ENCODE results near the gene CDK15.
"Not testable (repeated sequence)": the region's sequence is repeated elsewhere in the genome, so short reads cannot be mapped to it uniquely, and the experiment has no call there.

The CDK15 gene

DNA sequence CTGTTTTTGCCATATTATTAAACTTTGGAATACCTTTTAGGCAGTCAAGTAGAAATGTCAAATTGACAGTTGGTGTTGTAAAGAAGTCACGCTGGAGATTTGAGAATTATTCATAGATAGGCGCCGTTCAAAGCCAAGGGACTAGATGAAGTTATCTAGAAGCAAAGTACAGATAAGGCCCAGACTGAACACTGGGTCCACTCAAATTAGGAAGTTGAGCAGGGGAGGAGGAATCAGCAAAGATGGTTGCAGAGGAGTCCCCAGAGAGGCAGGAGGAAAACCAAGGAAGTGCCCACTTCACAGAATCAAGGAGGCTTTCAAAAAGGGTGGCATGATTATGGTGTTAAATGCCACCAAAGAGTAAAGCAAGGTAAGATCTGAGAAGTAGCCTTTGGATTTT lies 16.0 kb upstream of the CDK15 start:
- no peak for DNase-seq

DNA sequence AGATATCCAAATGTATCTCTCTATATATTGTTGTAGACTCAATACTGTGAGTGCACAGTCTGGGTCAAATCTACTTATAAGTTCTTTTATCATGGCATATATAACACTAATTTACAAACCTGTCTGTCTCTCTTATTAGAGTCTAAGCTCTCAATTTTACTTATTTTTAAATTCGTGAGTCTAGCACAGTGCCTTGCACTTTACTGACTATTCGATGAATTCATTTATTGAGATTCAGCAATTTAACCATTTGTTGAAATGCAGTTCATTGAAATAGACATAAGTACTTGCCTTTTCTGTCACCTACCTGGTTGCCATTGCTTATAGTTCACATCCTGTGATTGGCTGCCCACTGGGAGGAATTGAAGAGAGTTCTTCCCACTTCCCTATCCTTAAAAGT lies 15.3 kb upstream of the CDK15 start:
- no peak for DNase-seq

DNA sequence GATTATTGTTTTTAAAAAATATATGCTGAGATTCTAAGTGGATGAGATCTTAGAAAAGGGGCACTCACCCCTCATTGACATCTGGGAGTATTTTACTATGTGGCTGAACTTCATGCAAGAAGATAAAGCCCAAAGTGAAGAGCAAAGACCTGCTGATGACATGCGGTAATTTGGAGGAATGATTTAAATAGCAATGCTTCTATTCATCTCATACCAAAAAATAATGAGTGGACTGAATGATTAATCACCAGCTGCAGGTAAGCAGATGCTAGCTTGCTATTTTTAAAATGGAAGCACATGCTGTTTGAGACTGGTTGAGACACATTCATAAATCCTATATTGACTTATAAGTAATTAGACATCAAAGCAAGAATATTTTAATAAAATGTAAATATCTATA lies 12.7 kb upstream of the CDK15 start:
- no peak for DNase-seq

DNA sequence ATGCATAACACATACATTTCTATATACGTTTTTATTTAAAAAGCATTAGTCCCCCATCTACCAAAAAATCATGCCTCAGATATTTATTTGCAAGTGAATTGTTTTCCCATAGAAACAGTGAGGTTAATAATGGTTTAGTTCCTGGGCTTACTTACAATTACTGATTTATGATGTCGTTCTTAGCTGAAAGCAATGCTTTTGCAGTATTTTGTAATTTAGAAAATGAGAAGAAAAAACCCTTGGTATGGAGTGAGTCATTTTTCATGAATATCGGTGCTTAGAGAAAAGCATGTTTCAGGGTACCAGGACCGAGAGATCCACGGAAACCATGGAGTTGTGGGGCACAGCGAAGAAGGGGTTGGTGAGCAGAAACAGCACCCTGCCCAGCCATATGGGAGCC lies 12.0 kb upstream of the CDK15 start:
- no peak for DNase-seq

DNA sequence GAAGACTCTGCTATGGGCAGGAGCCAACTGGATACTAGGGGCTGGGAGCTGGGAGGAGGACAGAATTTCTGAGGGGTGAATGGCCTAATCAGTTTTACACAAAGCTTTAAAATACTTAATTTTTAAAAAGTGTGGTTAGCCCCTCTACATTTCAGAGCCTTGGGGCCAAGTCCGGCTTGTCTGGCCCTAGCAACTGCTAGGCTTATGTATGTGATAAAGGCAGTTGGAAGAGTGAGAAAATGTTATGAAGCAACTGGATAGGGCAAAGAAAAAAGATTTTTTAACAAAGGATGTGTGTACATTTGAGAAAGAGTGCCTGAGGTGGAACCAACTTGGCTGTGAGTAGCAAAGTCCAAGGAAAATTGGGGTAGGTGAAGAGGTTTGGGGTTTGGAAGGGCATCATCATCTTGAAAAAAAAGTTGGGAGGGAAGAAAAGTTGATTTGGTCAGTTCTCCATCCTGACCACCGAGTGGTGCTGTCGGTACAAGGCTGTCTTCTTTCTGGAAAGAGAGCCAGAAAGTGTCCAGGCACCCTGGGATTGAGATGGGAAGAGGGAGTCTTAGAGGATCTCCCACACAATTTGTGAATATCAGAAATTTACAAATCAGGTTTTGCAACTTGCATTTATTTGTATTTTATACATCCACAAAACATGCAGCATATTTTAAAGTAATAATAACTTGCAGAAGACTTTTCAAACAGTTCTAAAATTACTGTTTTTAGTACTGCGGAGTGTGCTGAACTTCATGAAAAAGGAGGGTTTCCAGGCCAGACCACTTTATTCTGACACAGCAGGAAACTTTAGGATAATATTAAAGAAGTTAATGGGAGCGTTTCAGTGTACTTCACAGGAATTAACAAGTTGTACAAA lies 10.5 kb upstream of the CDK15 start:
- no peak for DNase-seq

DNA sequence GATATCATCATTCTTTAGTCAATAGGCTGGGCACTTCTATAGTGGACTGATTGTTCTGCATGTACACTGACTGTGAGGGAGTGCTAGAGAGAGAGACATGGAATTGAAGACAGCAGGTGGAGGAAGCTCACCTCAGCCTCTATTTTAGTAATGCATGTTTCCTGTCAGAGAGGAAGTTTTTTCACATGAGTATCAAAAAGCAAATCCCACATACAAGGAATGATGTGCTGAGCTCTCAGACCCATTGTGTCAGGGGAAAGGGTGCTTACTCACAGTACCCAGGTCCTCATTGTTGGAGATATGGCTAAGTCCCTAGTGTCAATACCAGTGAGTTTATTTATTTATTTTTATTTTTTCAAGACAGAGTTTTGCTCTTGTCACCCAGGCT lies 9.9 kb upstream of the CDK15 start:
- DNase-seq, result no peak

DNA sequence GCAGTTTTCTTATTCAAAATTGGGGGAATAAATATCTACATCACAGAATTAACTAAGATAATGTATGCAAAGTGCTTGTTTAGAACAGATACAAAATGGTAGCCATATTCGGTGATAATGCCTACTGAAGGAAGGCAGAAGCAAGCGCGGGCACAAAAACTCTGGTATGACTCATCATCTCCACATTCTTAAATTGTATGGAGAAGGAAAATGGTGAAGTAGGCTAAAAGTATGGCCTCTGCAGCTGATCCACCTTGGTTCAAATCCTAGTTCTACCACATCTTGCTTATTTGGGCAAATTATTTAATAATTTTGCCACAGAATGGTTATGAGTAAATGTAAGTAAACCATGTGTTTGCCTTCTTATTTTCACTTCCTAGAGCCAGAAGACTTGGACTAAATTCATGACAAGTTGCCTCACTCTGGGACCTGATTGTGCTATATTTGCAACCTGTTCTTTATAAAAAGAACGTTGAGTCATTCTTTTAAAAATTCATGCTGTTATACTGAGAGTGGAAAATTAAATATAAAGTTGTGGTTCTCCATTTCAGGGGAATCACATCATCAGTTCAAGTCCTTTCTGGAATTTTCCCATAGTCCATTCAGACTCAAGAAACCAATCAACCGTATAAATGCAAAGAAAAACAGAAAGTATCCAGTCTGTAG lies 9.0 kb upstream of the CDK15 start:
- no peak for DNase-seq

DNA sequence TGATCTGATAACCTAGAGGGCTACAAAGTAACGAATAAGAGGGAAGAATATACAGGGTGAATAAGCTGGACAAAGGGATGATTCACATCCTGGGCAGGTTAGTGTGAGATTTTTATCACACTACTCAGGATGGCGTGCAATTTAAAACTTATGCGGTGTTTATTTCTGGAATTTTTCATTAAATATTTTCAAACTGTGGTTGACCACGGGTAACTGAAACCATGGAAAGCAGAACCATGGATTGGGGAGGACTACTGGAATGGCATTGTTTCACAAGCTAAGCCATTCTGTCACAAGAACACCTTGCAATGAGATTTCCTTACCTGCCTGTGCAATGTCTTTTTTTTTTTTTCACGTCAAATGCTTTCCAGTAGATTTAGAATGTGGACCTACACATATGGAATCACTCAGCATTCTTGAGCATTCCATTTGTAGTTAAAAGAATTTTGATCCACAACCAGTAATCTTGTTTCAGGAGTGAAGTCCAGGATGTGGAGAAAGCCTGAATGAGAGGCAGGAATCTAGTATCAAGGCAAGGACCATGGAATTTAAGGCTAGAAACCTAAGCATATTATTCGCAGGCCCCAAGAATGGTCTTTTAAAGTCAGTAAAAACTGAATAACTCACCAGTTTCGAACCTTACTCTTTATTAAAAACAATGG lies 8.0 kb upstream of the CDK15 start:
- DNase-seq, result no peak

DNA sequence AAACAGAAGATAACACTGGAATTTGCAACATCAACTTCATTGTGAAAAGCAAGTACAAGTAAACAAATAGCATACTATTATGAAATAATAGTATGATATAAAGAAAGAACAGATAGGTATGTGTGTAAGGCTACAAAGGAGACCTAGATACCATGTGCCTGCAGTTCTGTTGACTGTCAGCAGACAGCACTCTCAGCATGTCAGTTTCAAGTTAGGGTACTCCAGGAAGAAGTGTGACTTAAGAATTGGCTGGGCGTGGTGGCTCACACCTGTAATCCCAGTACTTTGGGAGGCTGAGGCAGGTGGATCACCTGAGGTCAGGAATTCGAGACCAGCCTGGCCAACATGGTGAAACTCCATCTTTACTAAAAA lies 7.4 kb upstream of the CDK15 start:
- not testable (repeated sequence) for DNase-seq

DNA sequence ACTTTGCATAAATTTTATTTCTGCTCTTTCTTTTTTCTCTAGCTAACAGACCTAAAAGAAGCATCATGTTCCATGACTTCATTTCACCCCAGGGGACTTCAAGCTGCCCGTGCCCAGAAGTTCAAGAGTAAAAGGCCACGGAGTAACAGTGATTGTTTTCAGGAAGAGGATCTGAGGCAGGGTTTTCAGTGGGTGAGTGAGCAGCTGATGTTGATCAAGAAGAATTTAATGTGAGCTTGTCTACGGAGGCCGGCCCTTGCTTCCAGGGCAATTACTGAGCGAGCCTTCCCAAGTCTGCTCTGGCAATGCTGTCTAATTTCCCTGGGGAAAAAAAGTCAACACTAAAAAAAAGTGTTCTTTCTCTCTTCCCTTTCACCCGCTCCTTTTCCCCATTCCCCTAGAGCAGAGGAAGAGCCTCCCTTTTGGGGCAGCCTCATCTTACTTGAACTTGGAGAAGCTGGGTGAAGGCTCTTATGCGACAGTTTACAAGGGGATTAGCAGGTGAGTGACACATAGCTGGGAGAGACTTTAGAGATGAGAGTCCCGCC lies 1.2 kb downstream of the CDK15 start:
- no peak for DNase-seq

DNA sequence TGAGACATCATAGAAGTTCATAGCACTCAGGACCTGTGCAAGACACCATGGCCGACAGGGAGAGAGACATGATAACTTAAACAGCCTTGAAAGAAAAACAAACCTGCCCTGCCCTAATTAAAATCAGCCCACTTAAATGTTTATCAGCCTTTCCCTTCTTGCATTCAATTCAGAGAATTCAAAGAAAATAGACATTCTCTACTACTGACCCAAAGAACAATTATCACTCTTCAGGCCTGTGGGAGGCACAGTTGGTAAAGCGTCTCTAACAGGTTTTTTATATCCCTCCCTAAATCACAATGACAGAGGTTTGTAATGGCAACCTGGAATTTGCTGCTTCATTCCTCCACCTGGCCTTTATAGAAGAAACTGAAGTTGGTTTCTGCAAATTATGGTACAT lies 1.7 kb downstream of the CDK15 start:
- no peak for DNase-seq

DNA sequence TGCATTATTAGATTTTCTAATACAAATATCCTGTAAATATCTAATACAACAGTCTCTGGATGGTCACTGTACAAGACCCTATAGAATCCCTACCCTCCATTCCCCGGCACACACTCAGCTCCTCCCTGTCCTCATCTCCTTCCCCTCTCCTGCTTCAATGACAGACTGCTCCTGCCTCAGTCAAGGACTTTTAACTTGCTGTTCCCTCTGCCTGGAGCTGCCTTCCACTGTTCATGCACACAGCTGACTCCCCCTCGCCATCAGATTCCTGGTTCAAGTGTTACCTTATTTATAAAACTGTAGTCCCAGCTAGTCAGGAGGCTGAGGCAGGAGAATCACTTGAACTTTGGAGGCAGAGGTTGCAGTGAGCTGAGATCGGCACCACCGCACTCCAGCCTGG lies 3.3 kb downstream of the CDK15 start:
- DNase-seq, result no peak

DNA sequence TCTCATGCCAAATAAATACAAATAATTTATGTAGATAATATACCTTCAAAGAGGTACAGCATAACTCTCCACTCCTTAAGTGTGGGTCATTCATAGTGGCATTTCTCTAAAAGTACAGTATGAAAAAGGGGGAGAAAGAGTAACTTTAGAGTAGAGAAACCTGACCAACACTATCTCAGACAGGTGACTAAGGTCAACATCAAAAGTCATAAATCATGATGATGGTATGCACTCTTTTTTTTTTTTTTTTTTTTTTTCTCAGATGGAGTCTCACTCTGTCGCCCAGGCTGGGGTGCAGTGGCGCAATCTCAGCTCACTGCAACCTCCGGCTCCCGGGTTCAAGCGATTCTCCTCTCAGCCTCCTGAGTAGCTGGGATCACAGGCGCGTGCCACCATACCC lies 4.3 kb downstream of the CDK15 start:
- not testable (repeated sequence) for DNase-seq

DNA sequence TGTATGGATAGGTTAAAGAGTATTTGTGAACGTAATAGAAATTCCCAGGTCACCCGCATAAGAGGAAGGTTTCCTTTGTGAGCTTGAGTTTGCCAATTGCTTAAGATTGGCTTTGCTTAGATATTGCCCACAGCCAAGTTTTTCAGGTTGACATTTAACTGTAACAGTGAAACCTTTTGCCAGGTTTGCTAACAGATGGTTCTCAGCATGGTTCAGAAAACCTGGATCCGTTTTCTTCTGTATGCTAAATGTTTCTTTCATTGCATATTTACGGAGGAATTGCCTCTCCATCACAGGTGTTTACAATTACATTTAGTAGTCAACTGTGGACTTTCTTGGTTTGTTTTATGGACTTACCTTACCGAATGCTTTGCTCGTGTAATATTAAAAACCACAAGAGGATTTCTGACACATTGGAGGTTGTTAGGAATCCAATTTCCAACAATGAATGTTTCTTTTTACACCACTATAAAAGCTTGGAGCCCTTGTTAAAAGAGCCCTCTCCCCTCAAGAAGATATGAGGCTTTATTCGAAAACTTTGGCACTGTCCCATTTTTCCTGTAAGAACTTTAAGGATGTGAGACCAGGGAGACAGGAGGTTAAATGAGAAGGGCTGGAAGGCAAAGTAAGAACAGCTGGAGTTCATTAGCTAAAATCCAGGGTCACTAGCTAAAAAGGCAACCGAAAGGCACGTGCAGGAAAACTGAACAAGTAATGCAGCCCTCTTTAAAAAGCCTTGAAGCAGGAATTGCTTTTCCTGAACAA lies 7.8 kb downstream of the CDK15 start:
- DNase-seq, result no peak

DNA sequence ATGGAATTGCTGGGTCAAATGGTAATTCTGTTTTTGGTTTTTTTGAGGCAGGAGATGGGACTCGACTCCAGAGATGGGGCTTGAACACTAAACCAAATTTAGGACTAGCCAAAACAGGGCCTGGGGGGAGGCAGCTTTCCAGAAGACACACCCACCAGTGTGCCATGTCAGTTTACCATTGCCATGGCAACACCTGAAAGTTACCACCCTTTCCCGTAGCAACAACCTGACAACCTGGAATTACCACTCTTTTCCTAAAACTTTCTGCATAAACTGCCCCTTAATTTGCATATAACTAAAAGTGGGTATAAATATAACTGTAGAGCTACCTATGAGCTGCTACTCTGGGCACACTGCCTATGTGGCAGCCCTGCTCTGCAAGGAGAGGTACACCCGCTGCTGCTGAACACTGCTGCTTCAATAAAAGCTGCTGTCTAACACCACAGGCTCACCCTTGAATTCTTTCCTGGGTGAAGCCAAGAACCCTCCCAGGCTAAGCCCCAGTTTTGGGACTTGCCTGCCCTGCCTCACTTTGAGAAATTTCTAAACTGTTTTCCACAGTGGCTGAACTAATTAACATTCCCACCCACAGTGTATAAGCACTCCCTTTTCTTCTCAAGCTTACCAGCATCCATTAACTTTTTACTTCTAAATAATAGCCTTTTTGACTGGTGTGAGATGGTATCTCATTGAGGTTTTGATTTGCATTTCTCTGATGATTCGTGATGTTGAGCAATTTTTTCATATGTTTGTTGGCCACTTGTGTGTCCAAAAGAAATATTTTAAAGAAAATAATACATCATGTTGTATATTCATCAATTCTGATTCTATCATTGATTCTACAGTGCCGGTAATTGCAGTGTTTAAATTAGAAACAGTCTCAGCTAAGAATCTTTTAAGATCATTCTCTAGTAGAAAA lies 10.6 kb downstream of the CDK15 start:
- DNase-seq, result no peak

DNA sequence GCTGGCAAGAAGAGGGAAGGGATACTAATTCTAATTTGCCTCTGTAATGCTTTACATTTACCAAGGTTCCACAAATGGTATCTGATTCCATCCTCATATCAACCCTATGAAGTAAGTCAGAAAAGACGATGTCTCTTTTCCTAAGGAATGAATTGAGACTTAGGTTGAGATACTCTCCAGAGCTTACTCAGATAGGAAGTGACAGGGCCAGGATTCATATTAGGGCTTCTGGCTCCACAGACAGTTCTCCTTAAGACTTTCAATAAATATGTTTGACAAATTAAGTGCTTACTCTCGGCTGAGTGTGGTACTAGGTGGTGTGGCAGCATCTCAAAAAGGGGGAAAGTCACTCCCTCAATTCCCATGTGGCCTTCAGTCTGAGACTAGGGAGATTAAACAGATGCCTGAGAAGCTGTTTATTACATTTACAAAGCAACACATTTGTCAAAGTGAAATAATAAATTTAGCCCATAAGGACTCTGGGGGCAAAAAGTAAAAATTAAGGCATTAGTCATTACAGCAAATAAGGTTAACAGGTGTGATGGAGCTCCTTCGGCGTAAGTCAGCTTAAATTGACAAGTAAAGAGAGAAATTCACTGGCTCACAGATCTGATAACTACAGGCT lies 14.2 kb downstream of the CDK15 start:
- no peak for DNase-seq

DNA sequence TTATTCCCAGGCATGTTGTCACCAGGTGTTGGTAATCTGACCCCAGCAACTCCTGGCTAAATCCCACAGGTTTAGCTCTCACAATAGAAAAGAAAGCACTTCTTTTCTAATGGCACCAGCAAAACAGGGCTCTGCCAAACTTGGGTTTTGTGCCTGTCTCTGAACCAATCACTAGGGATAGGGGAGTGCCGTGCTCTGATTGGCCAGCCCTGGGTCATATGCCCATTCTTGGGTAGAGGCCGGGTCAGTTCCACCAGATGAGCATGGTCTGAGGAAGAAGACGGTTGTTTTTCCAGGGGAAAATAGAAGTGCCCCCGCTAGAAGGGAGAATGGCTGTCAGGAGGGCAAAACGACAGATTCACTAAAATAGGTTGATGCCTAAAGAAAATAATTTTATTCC lies 14.7 kb downstream of the CDK15 start:
- DNase-seq, result no peak

DNA sequence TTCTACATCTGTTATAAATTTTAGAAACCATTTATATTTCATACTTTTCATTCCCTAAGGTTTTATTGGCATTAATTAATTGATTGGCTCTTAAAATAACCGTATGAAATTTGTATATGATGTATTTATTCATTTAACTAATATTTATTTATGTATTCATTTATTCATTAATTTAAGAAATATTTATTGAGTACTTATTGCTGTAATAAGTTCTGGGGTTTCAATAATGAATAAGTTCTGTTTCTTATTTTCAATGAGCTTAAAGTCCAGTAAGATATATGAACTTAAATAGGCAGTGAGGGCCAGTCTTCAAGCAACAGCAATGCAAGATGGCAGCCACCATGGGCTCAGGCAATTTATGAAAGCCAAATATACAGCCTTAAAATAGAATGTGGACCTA lies 17.9 kb downstream of the CDK15 start:
- DNase-seq, result no peak

DNA sequence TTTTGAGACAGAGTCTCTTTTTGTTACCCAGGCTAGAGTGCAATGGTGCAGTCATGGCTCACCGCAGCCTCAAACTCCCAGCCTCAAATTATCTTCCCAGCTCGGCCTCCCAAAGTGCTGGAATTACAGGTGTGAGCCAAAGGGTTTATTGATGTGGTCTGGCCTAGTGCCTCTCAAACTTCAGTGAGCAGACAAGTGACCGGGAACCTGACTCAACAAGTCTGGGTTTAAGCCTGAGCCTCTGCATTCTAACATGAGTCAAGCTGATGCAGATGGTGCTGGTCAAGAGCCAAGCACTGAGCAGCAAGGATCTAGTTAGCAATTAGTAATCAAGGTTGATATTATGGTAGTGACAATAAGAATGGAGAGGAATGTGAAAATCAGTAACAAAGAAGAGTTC lies 21.3 kb downstream of the CDK15 start:
- DNase-seq, result no peak

DNA sequence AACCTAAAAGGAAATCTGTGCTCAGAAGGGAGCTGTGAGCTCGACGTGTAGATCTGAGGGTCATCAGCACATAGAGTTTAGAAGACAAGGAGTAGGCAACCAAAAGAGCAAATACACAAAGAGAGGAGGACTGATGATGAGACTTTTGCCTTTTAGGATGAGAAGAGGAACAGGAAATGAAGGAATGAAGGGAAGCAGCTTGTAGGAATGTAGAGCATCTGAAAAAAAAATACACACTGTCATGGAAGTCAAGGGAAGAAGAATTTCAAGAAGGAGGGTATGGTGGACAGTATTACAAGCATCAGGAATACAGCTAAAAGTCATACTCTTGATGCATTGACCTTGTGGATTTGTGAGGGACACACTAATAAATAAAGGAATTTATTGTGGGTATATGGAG lies 21.9 kb downstream of the CDK15 start:
- no peak for DNase-seq

DNA sequence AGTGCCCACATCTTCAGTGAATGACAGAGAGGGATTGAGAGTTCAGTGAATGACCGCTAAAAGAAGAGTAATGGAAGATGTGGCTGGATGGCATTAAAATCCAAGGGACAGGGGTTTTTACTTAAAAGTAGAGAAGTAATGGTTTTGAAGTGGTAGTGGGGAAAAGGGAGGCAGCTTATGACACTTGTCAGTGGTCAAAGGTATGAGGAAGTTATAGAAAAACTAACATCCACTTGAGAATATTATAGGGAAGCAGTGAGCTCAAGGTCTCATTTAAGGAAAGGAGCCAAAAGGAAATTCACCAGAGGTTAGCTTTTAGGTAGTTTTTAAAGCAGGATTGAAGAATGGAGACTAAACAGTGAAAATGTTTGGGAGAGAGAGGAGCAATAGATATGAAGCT lies 24.3 kb downstream of the CDK15 start:
- DNase-seq, result no peak

DNA sequence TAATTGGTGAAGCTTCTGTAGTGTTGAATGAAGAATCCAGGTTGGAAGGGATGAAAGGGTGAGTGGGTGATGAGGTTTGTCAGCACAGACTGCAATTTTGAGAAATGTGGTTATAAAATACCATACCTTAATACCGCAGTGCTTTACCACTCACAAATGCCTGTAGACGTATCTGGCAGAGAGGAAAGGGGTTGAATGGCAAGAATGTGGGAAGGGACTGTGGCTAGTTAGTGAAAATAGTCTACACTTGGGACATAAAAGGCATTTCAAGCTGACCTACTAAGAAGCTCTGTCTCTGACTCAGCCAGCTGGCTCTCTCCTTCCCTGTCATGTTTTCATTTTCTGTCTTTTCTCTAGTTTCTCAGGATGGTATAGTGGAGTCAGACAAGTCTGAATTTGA lies 25.1 kb downstream of the CDK15 start:
- no peak for DNase-seq

Measured in activated CD8-positive, alpha-beta memory T cell treated with anti-CD3 and anti-CD28 coated beads, Interleukin-2, amount 50 U/mL, for 48 hours (primary cell).